GM23248 (cell line): ENCODE measurements around the gene ADAMTSL2. TPM values are rescaled to one million over a fixed set of nuclear protein-coding genes. Genes with fewer than 3 reads are reported as not detected.

Source experiments
- DNase-seq: peaks from one replicate; pipeline ENCODE4 v3.0.0-alpha.2; 2015
- H2AFZ ChIP-seq: fragments of 200-600 bp; sonication (generic); 2 replicates; pipeline ENCODE4 v1.6.1; 2016; ENCODE audit warnings: antibody characterized with exemption
- H3F3A ChIP-seq: fragments of 200-600 bp; sonication (generic); 2 replicates; pipeline ENCODE4 v1.6.1; 2016; ENCODE audit warnings: mild to moderate bottlenecking, antibody characterized with exemption, mixed run types; ENCODE audit not compliant: insufficient read depth
- H3K27ac ChIP-seq: fragments of 200-600 bp; sonication (generic); 2 replicates; pipeline ENCODE4 v1.5.1; 2016; ENCODE audit warnings: mild to moderate bottlenecking
- H3K27me3 ChIP-seq: fragments of 200-600 bp; sonication (generic); replicated peaks from 2 replicates; pipeline ENCODE4 v1.6.1; 2016; ENCODE audit warnings: mild to moderate bottlenecking; ENCODE audit not compliant: insufficient read depth
- H3K36me3 ChIP-seq: fragments of 200-600 bp; sonication (generic); 2 replicates; pipeline ENCODE4 v1.6.1; 2016; ENCODE audit warnings: low read depth, mild to moderate bottlenecking
- H3K4me1 ChIP-seq: fragments of 200-600 bp; sonication (generic); 2 replicates; pipeline ENCODE4 v1.6.1; 2016; ENCODE audit warnings: mild to moderate bottlenecking; ENCODE audit not compliant: insufficient read depth
- H3K4me2 ChIP-seq: fragments of 200-600 bp; sonication (generic); one replicate; pipeline ENCODE4 v1.6.1; 2016; ENCODE audit warnings: mild to moderate bottlenecking; ENCODE audit not compliant: unreplicated experiment
- H3K4me3 ChIP-seq: fragments of 200-600 bp; sonication (generic); 2 replicates; pipeline ENCODE4 v1.5.1; 2016; ENCODE audit warnings: mild to moderate bottlenecking
- H3K79me2 ChIP-seq: fragments of 200-600 bp; sonication (generic); 2 replicates; pipeline ENCODE4 v1.6.1; 2016; ENCODE audit warnings: mild to moderate bottlenecking; ENCODE audit not compliant: insufficient read depth
- H3K9ac ChIP-seq: fragments of 200-600 bp; sonication (generic); 2 replicates; pipeline ENCODE4 v1.6.1; 2016; ENCODE audit warnings: mild to moderate bottlenecking
- H3K9me2 ChIP-seq: fragments of 200-600 bp; sonication (generic); 2 replicates; pipeline ENCODE4 v1.6.1; 2016; ENCODE audit warnings: mixed run types, mild to moderate bottlenecking, moderate library complexity; ENCODE audit not compliant: insufficient read depth
- H3K9me3 ChIP-seq: fragments of 200-600 bp; sonication (generic); one replicate; pipeline ENCODE4 v1.6.1; 2017; ENCODE audit warnings: low read depth
- H4K20me1 ChIP-seq: fragments of 200-600 bp; sonication (generic); 2 replicates; pipeline ENCODE4 v1.6.0; 2016; ENCODE audit not compliant: insufficient read depth
- EZH2 ChIP-seq: fragments of 200-600 bp; sonication (generic); IDR thresholded peaks from 2 replicates; pipeline ENCODE4 v1.6.1; 2018; ENCODE audit warnings: antibody characterized with exemption, mild to moderate bottlenecking; ENCODE audit not compliant: insufficient read depth, poor library complexity, severe bottlenecking
- EZH2phosphoT487 ChIP-seq: fragments of 200-600 bp; sonication (generic); IDR thresholded peaks from 2 replicates; pipeline ENCODE4 v1.6.1; 2018; ENCODE audit warnings: antibody characterized with exemption, moderate library complexity, mild to moderate bottlenecking, low read depth; ENCODE audit not compliant: insufficient read depth
- WGBS, 2 experiments: methylation state at CpG; one replicate each; pipeline ENCODE4 v1.1.6; 2015 to 2017; ENCODE audit warnings: low lambda C conversion rate in 2 of 2, low coverage in 1 of 2; ENCODE audit errors: missing lambda C conversion rate in 2 of 2; 5-methylcytosine and 5-hydroxymethylcytosine counted together
- in situ Hi-C: fragments of 300-500 bp; cut with MboI; formaldehyde crosslinking; loops from 2 replicates; pipeline ENCODE4 v1.15.0; 2020
- polyA plus RNA-seq: library from polyadenylated mRNA; unstranded; fragments of >200 nt; fragmentation: Nextera tagmentation; extraction: Ambion mirVana; gene quantifications from 2 replicates; pipeline ENCODE4 v1.2.1, GENCODE V29; 2016
- total RNA-seq: library from RNA; depleted of rRNA; stranded (reverse); fragments of >200 nt; shearing (Covaris generic); gene quantifications from 2 replicates; pipeline ENCODE4 v1.2.3, GENCODE V29; 2014

ADAMTSL2 gene
- total and polyA plus RNA-seq, 2 experiments from 2014 or later: 0.11 TPM; not detected in 1

DNA sequence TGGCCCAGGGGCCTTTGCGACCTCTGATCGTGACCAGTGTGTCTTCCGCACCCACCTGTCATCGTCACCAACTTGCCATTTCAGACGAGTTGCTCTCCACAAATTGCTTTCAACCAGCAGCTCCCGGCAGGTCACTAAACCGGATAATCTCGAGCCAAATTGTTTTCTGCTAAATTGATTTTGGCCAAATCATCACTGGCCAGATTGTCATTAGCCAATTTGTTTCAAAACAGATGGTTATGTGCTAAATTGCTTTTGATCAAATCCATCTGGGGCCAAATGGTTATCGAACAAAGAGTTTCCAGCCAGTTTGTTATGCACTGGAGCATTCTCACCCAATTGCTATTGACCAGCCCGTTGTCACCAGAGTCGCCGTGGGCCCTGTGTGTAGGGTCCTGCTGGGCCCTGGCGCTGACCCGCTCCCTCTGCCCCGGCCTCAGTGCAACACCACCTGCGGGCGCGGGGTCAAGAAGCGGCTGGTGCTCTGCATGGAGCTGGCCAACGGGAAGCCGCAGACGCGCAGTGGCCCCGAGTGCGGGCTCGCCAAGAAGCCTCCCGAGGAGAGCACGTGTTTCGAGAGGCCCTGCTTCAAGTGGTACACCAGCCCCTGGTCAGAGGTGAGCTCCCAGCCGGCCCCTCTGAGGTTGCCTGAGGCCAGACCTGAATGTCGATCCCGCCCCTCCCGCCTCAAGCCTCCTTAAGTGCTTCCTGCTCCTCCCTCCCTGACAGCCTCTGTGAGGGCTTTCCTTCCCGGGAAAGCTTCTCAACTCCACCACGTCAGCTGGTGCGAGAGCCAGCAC, 35.6 kb downstream of the ADAMTSL2 start:
- TF ChIP-seq EZH2 (no peak), EZH2phosphoT487 (no peak)
- Histone ChIP-seq H3K27ac (no peak overlapping the region), H3K4me2 (no peak overlapping the region), H3K36me3 (no peaks in the 10 kb centered on the region), H3K27me3 (peaks cover 33% of the 10 kb centered on the region), H3F3A (no peaks in the 10 kb centered on the region), H3K9me3 (no peaks in the 10 kb centered on the region), H3K4me1 (no peaks in the 10 kb centered on the region), H4K20me1 (no peaks in the 10 kb centered on the region), H3K9me2 (no peaks in the 10 kb centered on the region), H3K79me2 (no peaks in the 10 kb centered on the region), H2AFZ (no peak overlapping the region), H3K9ac (no peak overlapping the region), H3K4me3 (no peak overlapping the region)
- in situ Hi-C loops: no loop called here
- DNase-seq: no peak
- 54 to 57% methylated on average over 27 to 36 of the region's 36 CpGs for WGBS, 2 experiments

DNA sequence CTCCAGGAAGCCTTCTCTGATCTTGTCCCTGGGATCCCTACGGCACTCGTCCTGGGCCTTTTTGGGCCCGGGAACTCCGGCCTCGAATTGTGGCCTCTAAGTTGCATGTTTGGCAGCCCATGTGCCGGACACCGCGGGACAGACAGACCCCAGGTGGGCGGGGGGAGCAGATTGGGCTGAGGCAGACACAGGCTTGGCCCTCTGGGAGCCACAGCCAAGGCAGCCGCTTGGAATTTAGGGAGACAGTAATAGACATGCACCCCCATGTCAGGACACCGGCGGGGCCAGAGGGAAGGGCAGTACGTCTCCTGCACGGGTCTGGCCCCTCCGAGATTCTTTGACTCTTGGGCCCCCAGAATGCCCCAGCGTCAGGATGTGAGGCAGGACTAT, 36.2 kb downstream of the ADAMTSL2 start:
- no peak overlapping the region for H3K4me2 ChIP-seq
- peaks cover 31% of the 10 kb centered on the region for H3K27me3 ChIP-seq
- no peaks in the 10 kb centered on the region for H4K20me1 ChIP-seq
- no peaks in the 10 kb centered on the region for H3K36me3 ChIP-seq
- no peaks in the 10 kb centered on the region for H3K9me3 ChIP-seq
- H3K79me2 ChIP-seq: no peaks in the 10 kb centered on the region
- no peak overlapping the region for H3K9ac ChIP-seq
- no peak overlapping the region for H2AFZ ChIP-seq
- no peaks in the 10 kb centered on the region for H3K4me1 ChIP-seq
- in situ Hi-C loops: no loop called here
- H3K27ac ChIP-seq: no peak overlapping the region
- WGBS, 2 experiments: 67 to 71% methylated on average over 16 of the region's 16 CpGs
- no peak overlapping the region for H3K4me3 ChIP-seq
- no peak for DNase-seq
- no peaks in the 10 kb centered on the region for H3K9me2 ChIP-seq
- H3F3A ChIP-seq: no peaks in the 10 kb centered on the region
- TF ChIP-seq EZH2 (no peak), EZH2phosphoT487 (no peak)

DNA sequence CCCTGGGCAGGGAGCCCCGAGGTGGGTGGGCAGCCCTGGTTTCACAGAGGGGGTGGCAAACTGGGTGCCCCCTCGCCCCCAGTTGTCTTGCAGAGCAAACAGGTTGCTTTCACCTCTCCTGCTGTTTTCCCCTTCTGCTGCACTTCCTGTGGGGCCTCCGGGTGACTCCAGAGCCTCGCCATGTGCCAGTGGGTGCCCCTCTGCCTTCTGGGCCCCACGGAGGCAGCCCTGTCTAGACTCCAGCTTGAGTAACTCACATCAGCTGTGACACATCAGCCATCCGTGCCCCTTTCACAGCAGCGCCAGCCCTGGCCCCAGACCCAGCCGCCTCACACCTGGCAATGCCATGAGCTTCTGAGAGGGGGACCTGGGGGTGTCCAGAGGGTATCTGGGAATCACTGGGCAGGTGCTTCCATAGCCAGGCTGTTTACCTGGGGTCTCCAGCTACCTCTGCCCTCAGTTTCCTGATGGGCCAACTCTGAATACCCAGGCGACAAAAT, 36.9 kb downstream of the ADAMTSL2 start:
- no peak overlapping the region for H2AFZ ChIP-seq
- H3K9me2 ChIP-seq: no peaks in the 10 kb centered on the region
- no peak overlapping the region for H3K27ac ChIP-seq
- no peaks in the 10 kb centered on the region for H4K20me1 ChIP-seq
- 60 to 72% methylated on average over 9 of the region's 9 CpGs for WGBS, 2 experiments
- peaks cover 31% of the 10 kb centered on the region for H3K27me3 ChIP-seq
- in situ Hi-C loops: no loop called here
- H3K4me2 ChIP-seq: no peak overlapping the region
- DNase-seq: no peak
- H3K79me2 ChIP-seq: no peaks in the 10 kb centered on the region
- TF ChIP-seq EZH2 (no peak), EZH2phosphoT487 (no peak)
- H3K9me3 ChIP-seq: no peaks in the 10 kb centered on the region
- H3K4me1 ChIP-seq: no peaks in the 10 kb centered on the region
- no peak overlapping the region for H3K4me3 ChIP-seq
- no peaks in the 10 kb centered on the region for H3F3A ChIP-seq
- no peak overlapping the region for H3K9ac ChIP-seq
- no peaks in the 10 kb centered on the region for H3K36me3 ChIP-seq

DNA sequence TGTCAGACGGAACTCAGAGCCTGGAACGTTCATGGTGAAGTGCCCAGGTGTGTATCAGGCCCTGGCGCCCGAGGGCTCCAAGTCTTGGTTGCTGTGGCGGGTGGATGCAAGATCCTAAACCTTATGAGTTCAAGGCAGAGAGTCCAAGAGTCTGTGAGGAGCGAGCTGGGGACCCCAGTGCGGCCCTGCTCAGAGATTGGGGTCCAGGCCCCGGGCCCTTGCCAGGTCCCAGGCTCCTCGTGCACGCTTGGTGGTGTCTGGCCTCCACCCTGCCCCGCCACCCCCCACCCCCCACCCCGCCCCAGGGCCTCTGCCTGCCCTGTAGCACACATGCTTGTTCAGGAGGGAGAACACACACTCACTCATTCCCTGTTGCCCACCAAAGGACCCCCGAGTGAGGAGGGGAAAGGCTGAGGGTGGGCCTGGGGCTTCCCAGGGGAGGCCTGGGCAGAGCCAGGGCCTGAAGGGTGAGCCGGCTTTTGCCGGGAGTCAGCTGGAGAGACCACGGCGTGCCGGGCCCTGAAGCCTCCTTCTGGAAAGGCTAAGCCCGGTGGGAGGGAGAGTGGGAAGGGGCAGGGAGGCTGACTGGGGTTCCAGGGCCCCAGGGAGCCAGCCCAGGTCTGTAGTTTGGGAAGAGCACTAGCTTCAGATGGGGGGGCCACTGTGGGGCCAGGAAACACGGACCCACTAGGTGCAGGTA, 37.5 kb downstream of the ADAMTSL2 start:
- no peak overlapping the region for H3K27ac ChIP-seq
- no peaks in the 10 kb centered on the region for H3K36me3 ChIP-seq
- H4K20me1 ChIP-seq: no peaks in the 10 kb centered on the region
- in situ Hi-C loops: no loop called here
- no peak for TF ChIP-seq EZH2
- TF ChIP-seq EZH2phosphoT487: no peak
- 38 to 43% methylated on average over 17 to 18 of the region's 20 CpGs for WGBS, 2 experiments
- no peak overlapping the region for H3K9ac ChIP-seq
- H3K4me3 ChIP-seq: no peak overlapping the region
- H3K4me1 ChIP-seq: no peaks in the 10 kb centered on the region
- H3K9me3 ChIP-seq: no peaks in the 10 kb centered on the region
- H2AFZ ChIP-seq: no peak overlapping the region
- H3K4me2 ChIP-seq: no peak overlapping the region
- H3K27me3 ChIP-seq: peaks cover 31% of the 10 kb centered on the region
- no peak for DNase-seq
- no peaks in the 10 kb centered on the region for H3K79me2 ChIP-seq
- no peaks in the 10 kb centered on the region for H3K9me2 ChIP-seq
- H3F3A ChIP-seq: no peaks in the 10 kb centered on the region
